Epithelial cell of proximal tubule (primary cell): ENCODE measurements around the gene ADARB1. TPM values are rescaled to one million over a fixed set of nuclear protein-coding genes. Genes with fewer than 3 reads are reported as not detected.

Source experiments
- DNase-seq: peaks from one replicate; pipeline ENCODE4 v3.0.0-alpha.2; 2011; ENCODE audit warnings: low read depth
- H3K4me3 ChIP-seq: 2 replicates; pipeline ENCODE4 v1.5.1; 2011; ENCODE audit warnings: low read depth, mild to moderate bottlenecking, low read length
- total RNA-seq: library from RNA; depleted of rRNA; stranded (reverse); fragments of >200 nt; gene quantifications from 2 replicates; pipeline ENCODE4 v1.2.3, GENCODE V29; 2015
- TF ChIP-seq, protein P1 (sequence below): conservative IDR thresholded peaks from 2 replicates; pipeline ENCODE4 v1.5.1; 2012; ENCODE audit warnings: low read depth, mild to moderate bottlenecking, low read length

Gene ADARB1
- total RNA-seq, 1 donor from 2014 or later, result 2.2 TPM

DNA sequence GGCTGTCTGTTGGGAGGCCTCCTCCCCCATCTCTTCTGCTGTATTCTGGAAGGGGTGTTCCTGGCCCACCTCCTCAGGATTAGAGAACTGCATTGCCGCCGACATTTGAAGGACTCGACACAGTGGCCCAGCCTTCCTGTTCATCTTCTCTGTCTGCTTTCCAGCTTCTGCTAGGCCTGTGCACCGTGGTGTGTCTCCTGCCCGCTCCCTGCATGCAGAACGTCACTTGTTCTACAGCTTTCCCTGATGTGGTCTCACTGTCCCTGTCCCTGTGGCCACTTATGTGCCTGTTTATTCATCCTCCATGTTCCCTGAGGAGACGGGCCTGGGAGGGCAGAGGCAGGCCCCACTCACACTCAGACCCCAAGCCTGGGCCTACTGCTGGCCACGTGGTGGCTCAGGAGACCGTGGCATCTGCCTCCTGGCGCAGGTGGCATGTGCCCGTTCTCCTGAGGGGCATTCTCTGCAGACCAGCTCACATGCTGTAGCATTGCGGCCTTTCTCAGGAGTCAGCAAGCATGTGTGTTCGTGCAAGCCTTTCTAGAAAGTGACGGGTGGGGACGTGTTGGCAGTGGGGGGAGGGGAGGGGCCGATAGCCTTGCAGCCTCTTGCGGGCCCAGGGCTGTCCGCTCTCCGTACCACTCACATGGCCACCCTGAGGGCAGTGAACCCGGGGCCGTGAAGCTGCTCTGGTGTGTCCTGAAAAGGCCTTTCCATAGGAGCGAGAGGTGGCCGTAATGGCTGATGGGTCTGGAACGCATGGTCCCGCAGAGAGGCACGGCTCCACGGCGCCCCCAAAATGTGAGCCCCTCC, 177.5 kb downstream of the ADARB1 start:
- no peak overlapping the region for H3K4me3 ChIP-seq
- DNase-seq, result no peak
- TF ChIP-seq, protein P1, sequence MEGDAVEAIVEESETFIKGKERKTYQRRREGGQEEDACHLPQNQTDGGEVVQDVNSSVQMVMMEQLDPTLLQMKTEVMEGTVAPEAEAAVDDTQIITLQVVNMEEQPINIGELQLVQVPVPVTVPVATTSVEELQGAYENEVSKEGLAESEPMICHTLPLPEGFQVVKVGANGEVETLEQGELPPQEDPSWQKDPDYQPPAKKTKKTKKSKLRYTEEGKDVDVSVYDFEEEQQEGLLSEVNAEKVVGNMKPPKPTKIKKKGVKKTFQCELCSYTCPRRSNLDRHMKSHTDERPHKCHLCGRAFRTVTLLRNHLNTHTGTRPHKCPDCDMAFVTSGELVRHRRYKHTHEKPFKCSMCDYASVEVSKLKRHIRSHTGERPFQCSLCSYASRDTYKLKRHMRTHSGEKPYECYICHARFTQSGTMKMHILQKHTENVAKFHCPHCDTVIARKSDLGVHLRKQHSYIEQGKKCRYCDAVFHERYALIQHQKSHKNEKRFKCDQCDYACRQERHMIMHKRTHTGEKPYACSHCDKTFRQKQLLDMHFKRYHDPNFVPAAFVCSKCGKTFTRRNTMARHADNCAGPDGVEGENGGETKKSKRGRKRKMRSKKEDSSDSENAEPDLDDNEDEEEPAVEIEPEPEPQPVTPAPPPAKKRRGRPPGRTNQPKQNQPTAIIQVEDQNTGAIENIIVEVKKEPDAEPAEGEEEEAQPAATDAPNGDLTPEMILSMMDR, result no peak

DNA sequence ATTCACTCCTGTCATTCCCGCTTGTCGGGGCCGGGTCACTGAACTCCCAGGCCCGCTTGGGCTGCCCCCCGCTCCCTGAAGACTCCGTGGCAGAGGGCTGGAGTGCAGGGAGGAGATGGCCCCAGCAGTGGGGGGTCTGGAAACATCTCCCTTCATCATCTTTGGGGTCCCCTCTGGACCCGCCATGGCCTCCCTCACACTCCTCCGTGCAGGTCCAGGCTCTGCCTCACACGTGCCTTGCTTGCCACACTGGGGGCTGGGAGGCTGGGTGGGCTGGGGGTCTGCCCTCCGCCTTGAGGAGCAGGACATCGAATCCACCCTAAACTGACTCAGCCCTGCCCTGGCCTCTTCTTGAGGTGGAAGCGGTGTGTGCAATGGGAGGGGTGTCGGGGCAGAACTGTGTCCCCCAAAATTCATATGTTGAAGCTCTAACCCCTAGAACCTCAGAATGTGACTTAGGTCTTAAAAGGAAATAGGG, 178.1 kb downstream of the ADARB1 start:
- no peak overlapping the region for H3K4me3 ChIP-seq
- TF ChIP-seq, protein P1, result no peak

DNA sequence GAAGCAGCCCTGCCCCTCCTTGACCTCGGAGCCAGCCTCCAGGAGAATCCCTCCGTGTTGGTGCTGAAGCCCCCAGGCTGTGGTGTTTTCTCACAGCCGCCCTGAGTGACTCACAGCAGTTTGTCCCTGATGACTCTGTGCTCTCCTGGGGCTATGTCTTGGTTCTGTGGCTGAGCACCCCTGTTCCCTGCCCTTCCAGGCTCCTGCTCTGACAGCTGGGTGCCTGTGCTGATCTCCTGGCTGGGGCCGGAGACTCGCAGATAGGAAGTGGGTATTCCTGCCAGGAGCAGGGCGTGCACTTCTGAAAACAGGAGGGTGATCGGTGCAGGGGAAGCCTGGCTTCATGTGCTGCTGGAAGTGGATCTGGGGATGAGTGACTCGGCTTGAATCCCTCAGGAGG, 178.8 kb downstream of the ADARB1 start:
- H3K4me3 ChIP-seq, result no peak overlapping the region
- TF ChIP-seq, protein P1, result no peak
- no peak for DNase-seq

More for the DNA sequence above, 178.1 kb downstream of the ADARB1 start:
- DNase-seq, result no peak

DNA sequence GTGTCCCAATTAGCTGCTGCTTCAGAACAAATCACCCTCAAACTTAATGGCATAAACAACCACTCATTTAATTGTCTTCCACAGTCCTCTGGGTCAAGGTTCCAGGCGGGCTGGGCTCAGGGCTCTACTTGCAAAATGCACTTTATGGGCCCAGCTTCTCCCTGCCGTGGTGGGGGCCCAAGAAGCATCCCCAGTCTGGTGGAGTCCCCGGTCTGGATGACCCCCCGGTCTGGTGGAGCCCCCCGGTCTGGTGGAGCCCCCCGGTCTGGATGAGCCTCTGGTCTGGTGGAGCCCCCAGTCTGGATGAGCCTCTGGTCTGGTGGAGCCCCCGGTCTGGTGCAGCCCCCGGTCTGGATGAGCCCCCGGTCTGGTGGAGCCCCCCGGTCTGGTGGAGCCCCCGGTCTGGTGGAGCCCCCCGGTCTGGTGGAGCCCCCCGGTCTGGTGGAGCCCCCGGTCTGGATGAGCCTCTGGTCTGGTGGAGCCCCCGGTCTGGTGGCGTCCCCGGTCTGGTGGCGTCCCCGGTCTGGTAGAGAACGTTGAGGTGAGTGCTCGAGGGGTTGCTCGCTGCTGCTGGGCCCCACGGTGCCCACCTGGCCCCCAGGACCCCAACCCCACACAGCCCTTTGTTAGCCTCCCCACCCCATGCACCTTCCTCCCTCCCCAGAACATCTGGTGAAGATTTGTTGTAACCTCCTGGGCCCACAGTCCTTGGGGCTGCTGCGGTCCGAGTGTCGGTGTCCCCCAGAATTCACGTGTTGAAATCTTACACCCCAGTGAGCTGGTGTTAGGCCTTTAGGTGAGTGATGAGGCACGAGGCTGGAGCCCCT, 179.5 kb downstream of the ADARB1 start:
- no peak overlapping the region for H3K4me3 ChIP-seq
- TF ChIP-seq, protein P1, result no peak
- no peak for DNase-seq

DNA sequence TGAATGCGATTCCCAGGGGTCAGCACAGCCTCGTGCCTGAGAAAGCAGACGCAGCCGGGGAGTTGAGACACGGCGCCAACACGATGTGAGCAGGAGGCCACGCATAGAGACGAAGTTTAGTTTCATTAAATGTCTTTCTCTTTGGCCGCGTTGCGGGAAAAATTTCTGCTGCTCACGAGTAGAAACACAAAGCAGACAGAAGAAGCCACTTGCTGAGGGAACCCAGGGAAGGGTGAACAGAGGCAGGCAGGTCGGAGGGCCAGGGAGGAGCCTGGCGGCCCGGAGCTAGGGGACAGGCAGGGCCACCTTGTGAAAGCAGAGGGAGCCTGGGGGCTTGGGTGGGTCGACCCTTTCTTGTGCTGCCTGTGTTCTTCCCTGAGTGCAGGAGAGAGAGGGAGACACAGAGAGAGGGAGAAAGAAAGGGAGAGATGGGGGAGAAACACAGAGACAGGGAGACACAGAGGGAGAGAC, 180.1 kb downstream of the ADARB1 start:
- TF ChIP-seq, protein P1, result no peak
- DNase-seq, result no peak
- H3K4me3 ChIP-seq, result no peak overlapping the region

DNA sequence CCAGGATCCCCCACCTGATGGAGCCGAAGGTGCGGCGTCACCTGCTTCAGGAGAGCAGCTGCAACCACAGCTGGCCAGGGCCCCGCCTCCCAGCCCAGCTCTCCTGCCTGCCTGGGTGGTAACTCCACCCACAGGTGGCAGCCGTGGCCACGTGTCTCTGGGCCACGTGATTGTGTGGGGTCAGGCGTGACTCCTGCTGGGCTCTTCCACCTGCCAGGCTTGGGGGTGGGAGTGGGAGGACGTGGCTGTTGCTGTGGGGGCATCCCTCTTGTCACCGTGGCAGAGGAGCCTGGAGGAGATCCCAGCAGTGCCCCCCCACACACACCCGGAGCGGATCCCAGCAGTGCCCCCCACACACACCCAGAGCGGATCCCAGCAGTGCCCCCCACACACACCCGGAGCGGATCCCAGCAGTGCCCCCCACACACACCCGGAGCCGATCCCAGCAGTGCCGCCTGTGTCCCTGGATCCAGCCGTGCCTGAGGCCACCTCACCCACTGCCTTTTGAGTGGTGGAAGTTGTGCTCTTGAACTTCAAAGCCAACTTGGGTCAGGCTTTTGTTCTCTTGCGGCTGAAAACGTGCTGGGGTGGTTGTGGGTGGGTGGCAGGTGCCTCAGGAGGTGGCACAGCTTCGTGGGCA, 181.1 kb downstream of the ADARB1 start:
- no peak overlapping the region for H3K4me3 ChIP-seq
- TF ChIP-seq, protein P1, result no peak
- DNase-seq, result no peak
